HG03135 (cell line): ENCODE results near the gene LRMDA.

ENCODE experiments used
- ATAC-seq: cut with Tn5 transposase; IDR thresholded peaks from one replicate; pipeline ENCODE4 v1.9.1; 2021; ENCODE audit warnings: mild to moderate bottlenecking, moderate library complexity; ENCODE audit not compliant: unreplicated experiment

The LRMDA gene

DNA sequence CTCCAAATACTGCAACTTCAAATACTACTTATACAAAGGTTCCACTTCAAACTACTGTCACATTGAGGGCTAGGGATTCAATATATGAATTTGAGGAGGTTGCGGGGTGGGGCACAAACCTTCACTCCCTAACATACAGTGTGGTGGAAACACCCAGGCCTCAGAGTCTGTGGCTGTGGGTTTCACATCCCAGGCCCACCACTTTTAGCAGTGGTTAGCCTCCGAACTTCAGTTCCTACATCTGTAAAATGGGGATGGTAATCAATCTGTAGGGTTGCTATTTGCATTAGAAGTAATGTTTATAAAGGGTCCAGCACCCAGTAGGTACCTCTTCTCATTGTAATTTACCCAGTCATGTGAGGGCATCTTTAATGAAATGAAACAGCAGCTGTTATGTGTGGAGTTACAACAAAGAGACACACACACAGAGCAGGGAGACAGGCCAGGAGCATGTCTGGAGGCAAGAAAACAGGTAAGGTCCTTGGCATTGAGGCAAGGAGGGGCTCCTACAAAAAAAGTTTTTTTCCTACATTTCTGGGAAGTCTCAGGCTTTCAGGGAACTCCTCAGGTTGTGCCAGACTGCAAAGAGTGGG lies 570.9 kb downstream of the LRMDA start:
- ATAC-seq, result no peak

DNA sequence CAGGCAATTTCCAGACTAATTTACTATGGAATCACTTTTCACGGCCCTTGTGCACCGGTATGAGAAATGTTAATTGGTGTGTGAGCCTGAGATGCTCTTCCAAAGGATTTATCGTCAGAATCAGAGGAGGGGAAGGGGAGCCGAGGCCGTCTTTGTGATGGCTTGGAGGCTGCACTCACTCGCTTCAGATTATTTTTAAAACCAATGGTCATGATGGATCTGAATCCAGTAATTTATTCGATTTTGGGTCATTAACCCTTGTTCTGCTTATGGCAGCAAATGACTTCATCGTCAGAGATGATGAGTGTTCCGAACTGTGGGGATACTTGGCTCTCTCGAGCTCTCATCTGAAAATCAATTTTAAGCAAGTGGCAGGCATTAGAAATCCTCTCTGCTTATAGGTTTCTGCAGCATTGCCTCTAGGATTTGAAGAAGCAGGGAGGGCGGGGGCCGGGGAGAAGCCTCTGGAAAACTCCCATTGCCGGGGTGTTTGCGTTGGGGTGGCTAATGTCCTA lies 576.3 kb downstream of the LRMDA start:
- no peak for ATAC-seq

DNA sequence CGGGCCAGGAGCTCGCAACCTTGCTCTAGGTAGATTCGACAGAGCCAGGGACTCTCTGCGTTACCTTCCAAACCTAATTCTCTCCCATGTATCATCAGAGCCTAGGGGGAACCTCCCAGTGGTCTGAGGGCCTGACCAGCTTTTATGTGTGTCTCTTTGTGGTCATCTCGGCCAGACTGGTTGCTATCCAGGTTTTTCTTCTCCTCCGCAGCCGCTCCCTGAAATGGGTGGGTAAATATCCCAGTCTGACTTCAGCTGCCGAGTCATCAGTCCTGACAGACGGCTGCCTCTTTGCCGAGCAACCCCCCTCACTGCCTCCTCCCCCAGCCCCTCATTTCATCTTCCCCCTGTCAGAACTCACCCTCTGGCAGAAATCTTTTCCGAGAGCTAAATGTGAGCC lies 578.1 kb downstream of the LRMDA start:
- ATAC-seq, result no peak

DNA sequence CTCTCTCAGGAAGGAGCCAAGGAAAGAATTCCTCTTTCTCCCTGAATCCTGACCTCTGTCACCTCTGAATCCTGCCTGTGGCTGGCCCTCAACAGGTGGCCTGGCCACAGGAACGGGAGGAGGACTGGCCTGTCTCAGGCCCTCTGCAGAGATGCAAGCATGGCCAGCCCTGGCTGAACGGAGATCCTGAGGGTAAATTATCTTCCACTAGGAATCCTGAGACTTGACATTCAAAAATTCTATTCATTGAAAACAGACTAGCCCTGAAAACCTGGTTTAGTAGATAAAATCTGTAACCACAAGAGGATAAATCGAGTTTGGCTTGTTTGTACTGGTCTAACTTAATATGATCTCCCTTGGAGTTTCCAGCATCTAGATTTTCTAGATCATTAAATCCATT lies 579.3 kb downstream of the LRMDA start:
- ATAC-seq, result no peak

DNA sequence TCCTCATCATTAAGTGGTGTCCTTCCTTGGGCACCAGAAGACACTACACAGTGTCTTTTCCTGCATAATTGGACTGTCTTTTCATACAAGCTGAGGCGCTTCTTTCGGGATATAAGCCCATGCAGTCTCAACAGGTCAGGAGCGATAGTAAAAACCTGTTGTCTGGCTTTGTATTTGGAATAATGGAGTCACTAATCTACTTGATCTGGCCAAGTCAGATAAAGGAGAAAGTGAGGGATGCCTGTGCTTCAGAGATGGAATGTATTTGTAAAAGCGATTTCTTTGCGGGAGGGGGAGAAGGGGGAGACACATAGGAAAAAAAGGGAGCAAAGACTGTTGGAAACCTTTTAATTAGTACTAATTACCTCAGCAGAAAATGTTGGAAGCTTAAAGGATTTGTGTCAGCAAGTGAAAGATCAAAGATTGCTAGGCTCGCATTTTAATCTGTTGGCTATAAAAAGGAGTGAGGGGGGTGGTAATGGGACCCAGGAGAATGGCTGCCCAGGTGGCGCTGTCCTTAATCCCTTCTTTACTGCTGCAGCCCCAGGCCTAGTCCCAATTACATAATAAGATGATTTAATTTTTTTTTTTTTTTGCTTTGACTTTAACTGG lies 581.4 kb downstream of the LRMDA start:
- ATAC-seq, result no peak

DNA sequence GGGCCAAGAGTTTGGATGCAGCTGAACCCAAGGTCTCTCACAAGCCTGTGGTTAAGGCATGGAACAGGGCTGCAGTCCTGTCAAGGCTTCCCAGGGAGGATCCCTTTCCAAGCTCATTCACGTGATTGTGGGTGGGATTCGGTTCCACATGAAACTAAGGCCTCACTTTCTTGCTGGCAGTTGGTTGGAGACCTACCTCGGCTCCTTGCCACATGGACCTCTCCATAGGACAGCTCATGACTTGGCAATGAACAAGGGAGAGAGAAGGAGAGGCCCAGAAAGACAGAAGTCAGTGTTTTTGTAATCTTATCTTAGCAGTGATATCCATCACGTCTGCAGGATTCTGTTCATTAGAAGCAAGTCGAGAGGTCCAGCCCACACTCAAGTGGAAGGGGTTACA lies 583.8 kb downstream of the LRMDA start:
- ATAC-seq, result no peak

DNA sequence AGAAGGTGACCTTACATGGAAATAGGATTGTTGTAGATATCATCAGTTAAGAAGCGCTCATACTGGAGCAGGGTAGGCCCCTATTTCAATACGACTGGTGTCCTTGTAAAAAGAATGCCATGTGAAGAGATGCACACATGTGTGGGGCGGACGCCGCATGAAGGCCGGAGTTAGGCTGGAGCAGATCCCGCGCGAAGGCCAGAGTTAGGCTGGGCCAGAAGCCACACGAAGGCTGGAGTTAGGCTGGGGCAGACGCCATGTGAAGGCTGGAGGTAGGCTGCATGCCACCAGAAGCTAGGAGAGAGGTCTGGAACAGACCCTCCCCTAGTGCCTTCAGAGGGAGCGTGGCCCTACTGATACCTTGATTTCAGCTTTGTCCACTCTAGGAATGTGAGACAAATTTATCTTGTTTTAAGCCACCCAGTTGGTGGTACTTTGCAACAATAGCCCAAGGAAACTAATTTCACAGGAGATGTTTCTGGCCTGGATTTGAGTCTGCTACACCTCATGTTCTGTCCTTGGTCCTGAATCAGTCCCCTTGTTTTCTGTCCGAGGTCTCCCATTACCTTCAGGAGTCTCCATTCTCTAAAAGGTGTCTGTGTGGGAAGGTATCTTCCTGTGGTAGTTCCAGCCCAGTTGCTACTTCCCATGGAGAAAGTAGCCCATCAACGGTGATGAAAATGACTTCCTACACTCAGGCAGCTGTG lies 585.8 kb downstream of the LRMDA start:
- no peak for ATAC-seq

DNA sequence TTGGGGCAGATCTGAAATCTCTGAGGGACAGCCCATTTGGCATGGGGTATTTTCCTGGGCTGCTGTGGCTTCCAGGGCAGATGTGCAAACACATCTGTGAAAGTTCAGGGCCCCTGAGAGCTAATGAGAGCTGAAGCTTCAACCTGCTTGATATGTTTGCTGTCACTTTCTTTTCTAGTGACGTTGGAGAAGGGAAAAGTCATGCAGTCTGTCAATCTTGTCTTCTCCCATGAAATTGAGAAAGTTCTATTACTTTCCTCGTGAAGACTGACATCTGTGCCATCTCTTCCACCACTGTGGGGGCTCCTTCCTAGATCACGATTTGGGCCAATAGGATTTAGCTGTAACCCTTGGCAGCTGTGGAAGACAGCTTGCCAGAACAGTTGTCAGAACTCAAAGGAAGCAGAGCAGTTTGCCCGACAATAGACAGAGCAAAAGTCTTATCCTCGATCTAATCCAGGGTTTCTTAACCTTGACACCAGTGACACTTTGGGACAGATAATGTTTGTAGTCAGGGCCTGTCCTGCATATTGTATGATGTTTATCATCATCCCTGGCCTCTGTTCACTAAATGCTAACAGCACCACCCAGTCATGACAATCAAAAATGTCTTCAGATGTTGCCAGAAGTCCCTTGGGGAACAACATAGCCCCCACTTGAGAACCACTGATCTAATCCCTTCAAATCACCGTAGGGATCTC lies 586.5 kb downstream of the LRMDA start:
- ATAC-seq, result no peak

DNA sequence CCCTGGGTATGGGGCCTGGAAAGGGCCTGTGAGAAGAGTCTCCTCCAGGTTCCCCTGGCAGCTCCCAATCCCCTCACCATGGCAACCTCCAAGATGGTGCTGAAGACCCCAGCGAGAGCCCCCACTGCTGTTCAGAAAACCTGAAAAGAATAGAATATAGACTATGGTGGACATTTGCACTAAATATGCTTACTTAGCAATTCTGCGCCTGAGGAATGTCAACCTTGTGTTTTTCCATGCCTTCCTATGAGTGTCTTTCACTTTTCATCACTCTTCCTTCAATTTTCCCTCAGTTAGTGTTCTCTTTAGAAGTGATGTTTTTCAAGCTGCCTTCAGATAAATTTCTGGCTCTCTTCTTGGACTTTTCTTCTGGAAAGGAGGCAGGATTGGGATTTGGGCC lies 589.2 kb downstream of the LRMDA start:
- ATAC-seq, result no peak

DNA sequence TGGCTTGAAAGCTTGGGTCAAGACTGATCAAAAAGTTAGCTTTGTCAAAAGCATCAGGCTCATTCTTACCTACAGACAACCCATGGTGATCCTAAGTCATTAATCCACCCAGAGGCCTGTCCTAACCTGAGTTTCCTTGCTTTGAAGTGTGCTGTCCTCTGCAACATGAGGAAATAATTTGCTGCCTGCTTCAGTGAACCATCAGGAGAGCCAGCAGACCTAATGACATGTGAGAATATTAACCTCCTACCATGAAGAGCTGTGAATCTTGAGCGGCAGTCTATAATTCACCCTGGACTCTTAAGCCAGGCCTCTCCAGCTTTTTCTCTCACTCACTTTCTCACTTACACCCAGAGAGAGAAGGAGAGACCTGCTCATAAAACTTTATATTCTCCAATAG lies 590.0 kb downstream of the LRMDA start:
- ATAC-seq, result no peak

DNA sequence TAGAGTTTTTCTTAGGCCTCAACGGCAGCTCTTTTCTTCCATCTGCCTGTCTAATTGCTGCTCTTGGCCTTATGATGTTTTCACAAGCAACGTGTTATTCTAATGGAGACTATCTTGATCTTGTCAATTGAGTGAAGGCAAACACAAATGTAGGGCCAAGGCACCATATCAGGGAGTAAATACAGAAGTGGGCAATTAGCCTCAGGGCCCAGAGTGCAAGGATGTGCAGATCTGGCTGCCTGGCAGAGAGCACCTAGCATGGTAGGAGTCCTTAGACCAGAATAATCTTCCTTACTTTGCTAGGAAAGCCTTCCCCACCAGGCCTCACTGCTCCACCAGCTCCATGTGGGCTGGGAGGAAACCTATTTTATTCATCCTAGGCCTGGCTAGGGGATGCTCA lies 590.9 kb downstream of the LRMDA start:
- ATAC-seq, result no peak

DNA sequence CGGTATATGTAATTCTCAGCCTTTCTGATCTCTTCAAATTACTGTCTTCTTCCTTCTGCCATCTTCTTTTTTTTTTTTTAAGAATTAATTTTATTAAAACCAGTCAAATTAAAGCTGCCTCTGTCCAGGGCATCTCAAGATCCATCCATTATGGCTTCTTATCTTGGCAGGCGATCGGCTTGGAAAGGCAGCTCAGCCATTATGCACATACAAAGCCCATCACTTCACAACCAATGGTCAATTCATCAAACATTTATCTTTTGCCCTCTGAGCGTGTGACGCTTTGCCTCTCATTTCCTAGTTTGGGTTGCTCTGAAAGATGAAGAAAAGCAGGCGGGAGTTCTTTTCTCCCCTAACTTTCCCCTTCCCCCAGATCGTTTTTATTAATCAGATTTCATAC lies 591.6 kb downstream of the LRMDA start:
- ATAC-seq, result no peak

DNA sequence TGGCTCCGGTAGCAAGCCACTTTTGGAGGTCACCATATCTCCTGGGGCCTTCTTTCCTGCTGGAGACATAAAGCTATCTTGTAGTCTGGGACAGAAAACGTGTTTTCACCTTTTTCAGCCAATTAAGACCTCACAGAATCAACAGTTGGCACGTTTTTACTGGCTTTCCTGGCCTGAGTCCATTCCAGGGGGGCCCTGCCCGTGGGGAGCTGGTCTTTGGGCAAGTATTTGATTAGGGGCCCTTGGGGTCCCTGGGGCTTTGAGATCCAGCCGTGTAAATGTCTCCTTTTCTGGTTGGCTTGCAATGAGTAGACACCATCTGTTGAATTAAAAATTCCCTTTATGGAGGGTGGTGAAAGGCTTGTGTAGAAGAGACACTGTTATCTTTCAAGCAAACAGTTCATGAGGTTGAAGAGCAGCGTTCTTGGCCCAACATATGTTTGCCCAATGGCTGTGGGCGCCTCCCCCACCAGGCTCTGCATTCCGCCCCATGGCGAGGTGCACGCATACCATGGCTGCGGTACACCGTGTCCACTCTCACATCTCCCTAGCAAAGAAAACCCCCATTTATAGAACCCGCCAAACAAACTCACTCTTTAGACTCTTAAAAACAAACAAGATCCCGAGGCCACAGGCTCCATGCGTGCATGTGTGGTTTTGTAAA lies 593.2 kb downstream of the LRMDA start:
- ATAC-seq, result no peak

DNA sequence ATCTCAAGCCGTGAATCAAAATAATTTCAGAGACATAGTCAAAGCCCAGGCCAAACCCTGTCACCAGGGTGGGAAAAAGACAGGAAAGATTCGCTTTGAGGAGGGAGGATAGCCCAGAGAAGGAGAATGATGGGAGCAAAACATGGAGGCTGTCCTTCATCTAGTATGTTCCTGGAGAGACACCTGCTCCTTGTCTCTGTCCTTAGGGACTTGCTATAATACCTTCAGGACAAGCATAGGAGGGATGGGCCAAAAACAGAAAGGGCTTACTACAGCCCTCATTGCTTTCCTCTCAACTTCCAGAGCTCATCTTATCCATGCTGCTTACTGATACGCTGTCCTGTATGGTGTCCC lies 593.7 kb downstream of the LRMDA start:
- no peak for ATAC-seq

DNA sequence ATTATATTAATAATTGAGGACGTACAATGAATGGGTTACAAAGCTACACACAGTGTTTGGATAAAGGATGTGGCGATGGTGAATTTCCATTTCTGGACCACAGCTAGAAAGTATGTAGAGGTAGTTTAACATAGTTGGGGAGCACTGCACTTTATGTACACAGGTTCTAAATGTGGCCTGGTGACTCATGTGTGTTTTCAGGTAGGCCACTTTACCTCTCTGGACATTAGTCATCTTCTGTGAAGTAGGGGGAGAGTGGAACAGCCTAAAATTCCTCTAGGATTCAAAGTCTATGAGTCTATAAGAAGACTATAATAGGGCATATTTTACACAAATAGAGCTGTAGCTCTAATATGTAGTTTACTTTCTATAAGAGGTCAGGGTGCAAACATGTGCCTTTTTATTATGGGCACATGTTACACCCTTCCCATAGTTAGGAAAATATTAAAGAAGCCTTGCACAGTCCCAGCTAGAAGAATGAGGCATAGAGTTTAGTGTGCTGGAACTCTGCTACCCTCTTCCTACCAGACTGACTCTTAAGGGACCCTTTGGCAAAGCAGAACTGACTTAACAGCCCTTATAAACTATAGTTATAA lies 594.9 kb downstream of the LRMDA start:
- no peak for ATAC-seq

DNA sequence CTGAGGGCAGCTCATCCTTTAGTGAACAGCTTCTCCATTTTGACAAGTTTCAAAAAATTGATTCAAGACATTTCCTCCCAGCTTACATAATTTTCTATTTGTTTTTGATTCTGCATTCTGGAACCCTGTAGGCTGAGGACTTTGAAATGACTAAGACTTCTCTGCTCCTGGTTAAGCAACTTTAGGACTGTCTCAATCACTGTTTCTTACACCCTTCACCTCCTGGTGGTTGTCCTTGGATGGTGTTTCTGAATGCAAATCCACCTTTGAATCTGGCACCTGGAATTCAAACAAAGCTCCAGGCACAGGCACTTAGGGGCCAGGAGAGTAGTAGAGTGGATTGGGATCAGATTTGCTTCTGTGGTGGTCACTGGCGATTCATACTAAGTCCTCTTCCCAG lies 595.5 kb downstream of the LRMDA start:
- no peak for ATAC-seq

DNA sequence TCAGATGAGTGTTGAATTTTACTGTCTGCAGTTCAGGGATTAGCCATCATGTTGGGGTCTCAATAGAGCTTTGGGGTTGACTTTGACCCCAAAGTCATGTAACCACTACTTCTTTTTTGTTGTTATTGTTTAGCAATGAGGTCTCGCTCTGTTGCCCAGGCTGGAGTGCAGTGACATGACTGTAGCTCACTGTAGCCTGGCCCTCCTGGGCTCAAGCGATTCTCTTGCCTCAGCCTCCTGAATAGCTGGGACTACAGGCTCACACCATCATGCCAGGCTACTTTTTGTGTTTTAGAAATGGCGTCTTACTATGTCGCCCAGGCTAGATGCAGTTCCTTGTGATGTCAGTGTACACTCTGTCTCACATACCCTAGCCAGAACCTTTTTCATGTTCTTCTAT lies 598.4 kb downstream of the LRMDA start:
- no peak for ATAC-seq

DNA sequence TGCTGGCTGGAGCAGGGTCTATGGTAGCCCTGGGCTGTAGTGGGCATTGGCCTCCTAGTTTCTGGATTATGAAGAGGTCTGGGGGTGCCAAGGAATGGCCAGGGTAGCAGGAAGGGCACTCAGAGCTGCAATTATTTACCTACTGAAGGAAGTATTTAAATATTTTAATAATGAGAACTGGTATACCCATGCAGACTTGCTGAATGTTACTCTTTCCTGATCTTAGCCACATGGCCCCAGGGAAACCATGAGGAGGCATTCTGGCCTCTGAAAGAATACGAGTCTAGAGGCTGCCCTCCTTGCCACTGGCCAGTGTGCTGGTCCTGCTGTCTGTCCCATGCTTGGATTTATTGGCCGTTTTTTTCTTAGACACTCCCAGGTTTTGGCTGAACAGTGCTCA lies 599.7 kb downstream of the LRMDA start:
- no peak for ATAC-seq

DNA sequence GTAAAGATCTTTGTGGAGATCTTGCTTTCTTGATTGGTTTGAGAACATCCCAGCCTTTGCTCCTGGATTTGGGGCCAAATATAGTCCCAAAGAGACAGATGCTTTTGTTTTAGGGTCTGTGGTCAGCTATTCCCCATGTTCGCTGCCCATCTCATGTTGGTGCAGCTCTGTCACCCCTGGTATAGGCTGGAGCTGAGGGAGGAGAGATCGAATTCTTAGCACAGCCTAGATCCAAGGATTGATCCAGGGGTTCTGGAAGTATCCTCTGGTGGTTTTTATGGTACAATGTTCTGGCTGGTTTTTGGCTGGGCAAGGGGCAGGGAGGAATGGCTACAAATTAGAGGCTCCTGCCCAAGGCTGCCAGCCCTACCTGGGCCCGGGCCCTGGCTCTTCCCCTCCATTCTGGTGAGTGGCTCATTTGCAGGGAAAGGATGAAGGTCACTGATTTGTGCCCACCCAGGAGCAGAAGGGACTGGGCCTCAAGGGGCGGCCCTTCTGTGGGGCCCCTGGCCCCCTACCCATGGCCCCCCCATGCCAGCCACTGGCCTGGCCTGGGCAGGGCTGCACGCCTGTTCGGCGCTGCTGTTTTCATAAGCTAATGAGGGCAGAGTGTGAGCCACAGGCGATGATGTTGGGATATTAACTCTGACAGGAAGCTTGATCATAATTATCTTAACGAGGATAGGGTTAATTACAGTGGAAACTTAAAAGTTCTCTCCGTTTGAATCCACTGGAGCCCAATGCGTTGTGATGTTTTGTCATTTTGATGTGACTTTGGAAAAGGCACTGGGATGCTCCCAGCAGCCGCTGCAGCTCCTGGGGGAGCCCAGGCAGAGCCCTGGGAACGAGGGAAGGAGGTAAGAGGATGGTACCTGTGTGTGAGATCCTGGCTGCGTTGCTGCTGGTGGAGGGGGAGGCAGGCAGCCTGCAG lies 600.6 kb downstream of the LRMDA start:
- ATAC-seq, result no peak

DNA sequence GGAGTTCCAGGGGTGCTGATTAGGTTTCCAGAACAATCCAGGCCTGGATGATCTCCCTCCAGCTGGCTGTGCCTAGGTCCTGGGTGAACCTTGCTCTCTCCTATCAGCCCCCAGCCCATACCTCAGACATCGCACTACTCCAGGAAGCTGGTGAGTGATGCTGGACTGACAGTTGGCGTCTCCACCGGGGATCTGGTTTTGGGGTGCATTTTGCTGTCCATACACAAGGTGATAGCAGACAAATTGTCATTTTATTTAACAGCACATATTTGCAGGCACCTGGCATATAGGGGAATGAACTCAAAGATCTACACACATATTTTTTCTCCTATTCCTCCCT lies 601.2 kb downstream of the LRMDA start:
- no peak for ATAC-seq
